K562 (cell line): Measurements from ENCODE around the gene TMCO1. TPM values are rescaled to one million over a fixed set of nuclear protein-coding genes. Genes with fewer than 3 reads are reported as not detected.

Experiments used
- AFF4 ChIP-seq: sonication (generic); formaldehyde crosslinking; IDR thresholded peaks from 2 replicates; pipeline ENCODE4 v1.8.0; 2023; ENCODE audit warnings: mild to moderate bottlenecking, missing genetic modification reagents
- ARID3A ChIP-seq: IDR thresholded peaks from 2 replicates; pipeline ENCODE4 v1.6.1; 2012; ENCODE audit warnings: low read depth, low read length, improper control_type of control experiment, borderline replicate concordance
- BCOR ChIP-seq: fragments of 450-650 bp; IDR thresholded peaks from 2 replicates; pipeline ENCODE4 v1.6.1; 2016
- CBFA2T3 ChIP-seq: fragments of 450-650 bp; IDR thresholded peaks from 2 replicates; pipeline ENCODE4 v1.6.1; 2017
- CBX5 ChIP-seq: IDR thresholded peaks from 2 replicates; pipeline ENCODE4 v1.6.1; 2014; ENCODE audit warnings: low read depth, borderline replicate concordance
- E2F6 ChIP-seq, 2 experiments: IDR thresholded peaks; 2 replicates each; pipeline ENCODE4 v1.6.1; 2011; ENCODE audit warnings: borderline replicate concordance in 1 of 2, control low read depth in 1 of 2, low read depth in 1 of 2, low read length in 1 of 2, mild to moderate bottlenecking in 1 of 2, mixed read lengths in 1 of 2, moderate library complexity in 1 of 2; ENCODE audit not compliant: insufficient read depth in 1 of 2, insufficient read length in 1 of 2, poor library complexity in 1 of 2, severe bottlenecking in 1 of 2; ENCODE audit errors: extremely low read depth in 1 of 2
- EP300 ChIP-seq: IDR thresholded peaks from 2 replicates; pipeline ENCODE4 v1.6.1; 2012; ENCODE audit warnings: low read length, improper control_type of control experiment
- ETV1 ChIP-seq: fragments of 450-650 bp; conservative IDR thresholded peaks from 2 replicates; pipeline ENCODE4 v1.6.1; 2016; ENCODE audit warnings: missing genetic modification characterization, control low read depth, low read depth, missing compliant biosample characterization
- ETV6 ChIP-seq, 3 experiments: fragments of 150-350 bp in 1 of 3; sonication (generic) in 1 of 3; formaldehyde crosslinking in 1 of 3; IDR thresholded peaks; 2 replicates each; pipeline versions ENCODE4 v1.6.1 to v1.8.0; 2014 to 2022; ENCODE audit warnings: borderline replicate concordance in 2 of 3, low read depth in 2 of 3, antibody characterized with exemption in 1 of 3, low read length in 1 of 3, mild to moderate bottlenecking in 1 of 3, missing genetic modification reagents in 1 of 3
- FOXJ2 ChIP-seq: fragments of 200-800 bp; sonication (Bioruptor generic); IDR thresholded peaks from 2 replicates; pipeline ENCODE4 v1.6.1; 2016; ENCODE audit warnings: missing genetic modification characterization, missing compliant biosample characterization
- ILF3 ChIP-seq: fragments of 450-650 bp; IDR thresholded peaks from 2 replicates; pipeline ENCODE4 v1.6.1; 2018; ENCODE audit warnings: antibody characterized with exemption, mild to moderate bottlenecking, moderate library complexity, borderline replicate concordance
- NFE2L1 ChIP-seq: fragments of 450-650 bp; IDR thresholded peaks from 2 replicates; pipeline ENCODE4 v1.6.1; 2016; ENCODE audit warnings: missing genetic modification characterization, low read depth, mild to moderate bottlenecking, missing compliant biosample characterization, moderate library complexity, borderline replicate concordance
- NFIX ChIP-seq: fragments of 250-450 bp; sonication (Bioruptor Pico); IDR thresholded peaks from 2 replicates; pipeline ENCODE4 v1.4.0; 2020; ENCODE audit warnings: low read depth, mild to moderate bottlenecking, moderate library complexity
- NR2C1 ChIP-seq, 2 experiments: fragments of 450-650 bp; IDR thresholded peaks; 2 replicates each; pipeline ENCODE4 v1.6.1; 2017; ENCODE audit warnings: mild to moderate bottlenecking in 2 of 2, antibody characterized with exemption in 1 of 2, inconsistent platforms in 1 of 2, missing compliant biosample characterization in 1 of 2, missing genetic modification characterization in 1 of 2
- RNF2 ChIP-seq: sonication (generic); IDR thresholded peaks from 2 replicates; pipeline ENCODE4 v1.6.1; 2016
- SAFB2 ChIP-seq: fragments of 200-400 bp; formaldehyde crosslinking; IDR thresholded peaks from 2 replicates; pipeline ENCODE4 v1.6.1; 2018; ENCODE audit warnings: borderline replicate concordance, low read length, low read depth, moderate library complexity; ENCODE audit not compliant: severe bottlenecking
- ZC3H8 ChIP-seq: fragments of 450-650 bp; IDR thresholded peaks from 2 replicates; pipeline ENCODE4 v1.6.1; 2017
- ZNF175 ChIP-seq: fragments of 200-800 bp; sonication (Bioruptor generic); IDR thresholded peaks from 2 replicates; pipeline ENCODE4 v1.6.1; 2016; ENCODE audit warnings: low read depth, mild to moderate bottlenecking, missing genetic modification characterization, missing compliant biosample characterization
- ZNF282 ChIP-seq: sonication (generic); formaldehyde crosslinking; IDR thresholded peaks from 2 replicates; pipeline ENCODE4 v1.8.1; 2023; ENCODE audit warnings: missing genetic modification reagents
- ZNF3 ChIP-seq: fragments of 250-450 bp; sonication (Bioruptor Pico); IDR thresholded peaks from 2 replicates; pipeline ENCODE4 v1.5.0; 2021; ENCODE audit warnings: mild to moderate bottlenecking, moderate library complexity
- ZNF644 ChIP-seq: fragments of 200-800 bp; sonication (Bioruptor generic); IDR thresholded peaks from 2 replicates; pipeline ENCODE4 v1.6.1; 2016; ENCODE audit warnings: low read depth, missing genetic modification characterization, missing compliant biosample characterization
- polyA plus RNA-seq, 8 experiments: library from polyadenylated mRNA; depleted of rRNA in 4 of 8; stranded (reverse) in 5 of 8; unstranded in 3 of 8; fragments of >200 nt; fragmentation: Nextera tagmentation in 2 of 8; fragmentation: Illumina TruSeq in 1 of 8; extraction: Ambion mirVana in 2 of 8; extraction: Trizol in 1 of 8; gene quantifications; 2 replicates each; pipeline versions ENCODE4 v1.2.1 to v1.2.3, GENCODE V29; 2011 to 2014; ENCODE audit warnings: inconsistent platforms in 1 of 8, missing spikeins in 1 of 8
- total RNA-seq, 7 experiments: library from RNA; depleted of rRNA in 6 of 7; stranded (reverse); fragments of >200 nt in 6 of 7; fragmentation: Illumina TruSeq in 2 of 7; extraction: Trizol in 2 of 7; gene quantifications; 2 replicates each; pipeline versions ENCODE4 v1.2.1 to v1.2.3, GENCODE V29; 2011 to 2021; ENCODE audit warnings: low replicate concordance in 1 of 7

Gene TMCO1
- total and polyA plus RNA-seq, 9 of the 15 experiments (the other 6 are each of a cell fraction or from before 2014, with no cell fraction given) = 69.3 to 561 (median 175) TPM

- no peak for TF ChIP-seq ETV6 (IDR thresholded peaks at IDR 0.05; ENCODE audit: borderline replicate concordance in 1 of 2, low read depth in 2 of 2, low read length in 1 of 2)
- no peak for TF ChIP-seq ETV6 (CRISPR knock-in tag; IDR thresholded peaks at IDR 0.05; ENCODE audit: borderline replicate concordance)
- peak; percentile 94 for TF ChIP-seq CBFA2T3
- TF ChIP-seq RNF2 = no peak
- no peak for TF ChIP-seq NR2C1 (IDR thresholded peaks at IDR 0.05)
- no peak for TF ChIP-seq NR2C1 (tag; IDR thresholded peaks at IDR 0.05)
- no peak for TF ChIP-seq ETV1 (tag)
- TF ChIP-seq CBX5 = no peak
- TF ChIP-seq BCOR = peak; percentile 88
- TF ChIP-seq ZNF3 (CRISPR knock-in tag) = no peak
- TF ChIP-seq NFIX (CRISPR knock-in tag) = no peak
- TF ChIP-seq AFF4 (CRISPR knock-in tag) = no peak
- TF ChIP-seq ILF3 = no peak
- TF ChIP-seq ARID3A = 0 out of 2 replicates have a peak, but pooled peaks have one; percentile 17
- TF ChIP-seq EP300 = peak; percentile 75; the same call in 1 of the 2 replicates
- no peak for TF ChIP-seq NFE2L1 (tag)
- TF ChIP-seq ZNF282 (CRISPR knock-in tag) = no peak
- no peak for TF ChIP-seq SAFB2
- TF ChIP-seq ZNF644 (tag) = no peak
- TF ChIP-seq ZNF175 (CRISPR knock-in tag) = no peak
- TF ChIP-seq ZC3H8 = no peak
- TF ChIP-seq E2F6 (IDR thresholded peaks at IDR 0.05; ENCODE audit: borderline replicate concordance in 1 of 2, extremely low read depth in 1 of 2, insufficient read depth in 1 of 2, insufficient read length in 1 of 2, low read depth in 1 of 2, low read length in 1 of 2, poor library complexity in 1 of 2, severe bottlenecking in 1 of 2) = no peak
- no peak for TF ChIP-seq FOXJ2 (tag)
Observed at GRCh38 chr1:165816826-165817497, 48.3 kb upstream of the TMCO1 start (continued).
